ENCODE data around the gene KCNQ1OT1.

- no peak for TF ChIP-seq CTCF (IDR thresholded peaks at IDR 0.05)
- no peak for TF ChIP-seq POLR2A (IDR thresholded peaks at IDR 0.05)
Measured at GRCh38 chr11:2591805-2592204, 108.0 kb downstream of the KCNQ1OT1 start.
